ENCODE data around the gene STAT2.
"Not testable (repeated sequence)": the region's sequence is repeated elsewhere in the genome, so short reads cannot be mapped to it uniquely, and the experiment has no call there.

Gene STAT2

DNA sequence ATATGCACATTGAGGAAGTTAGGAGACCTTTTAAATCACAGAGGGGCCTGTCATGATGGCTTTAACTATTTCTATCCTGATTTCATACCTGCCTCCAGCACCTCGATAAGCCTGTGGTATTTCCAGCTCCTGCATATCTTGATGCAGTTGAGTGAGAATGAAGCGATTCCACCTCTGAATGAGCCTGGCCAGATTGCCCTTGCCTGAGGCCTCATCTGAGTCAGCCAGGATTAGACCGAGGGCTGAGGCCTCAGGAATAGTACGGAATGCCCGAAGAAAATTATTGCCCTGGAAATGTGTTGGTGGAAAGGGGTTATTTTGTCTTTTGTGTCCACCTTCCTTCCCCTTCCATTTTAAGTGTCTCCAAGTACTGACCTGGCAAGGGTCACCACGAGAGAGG lies 35.7 kb downstream of the STAT2 start:
- H3K9ac ChIP-seq (ENCODE audit: low read depth, low read length): no peak overlapping the region
- no peaks in the 10 kb centered on the region for H3K79me2 ChIP-seq (ENCODE audit: insufficient read depth, low read length)
- no peaks in the 10 kb centered on the region for H3K27me3 ChIP-seq (ENCODE audit: insufficient read depth, low read length, poor library complexity)
- no peak for ATAC-seq (ENCODE audit: insufficient read depth, low read depth)
- no peaks in the 10 kb centered on the region for H3K4me1 ChIP-seq (ENCODE audit: insufficient read depth, low read length)
- H3K36me3 ChIP-seq (ENCODE audit: insufficient read depth, low read length): peaks cover 75% of the 10 kb centered on the region
- DNase-seq: no peak
- H3K27ac ChIP-seq (ENCODE audit: low read length): no peak overlapping the region
- H3K4me3 ChIP-seq (ENCODE audit: low read depth in 1 of 2, low read length in 2 of 2): no peak overlapping the region
- H2AFZ ChIP-seq (ENCODE audit: low read depth, low read length): no peak overlapping the region
- TF ChIP-seq, protein P1, sequence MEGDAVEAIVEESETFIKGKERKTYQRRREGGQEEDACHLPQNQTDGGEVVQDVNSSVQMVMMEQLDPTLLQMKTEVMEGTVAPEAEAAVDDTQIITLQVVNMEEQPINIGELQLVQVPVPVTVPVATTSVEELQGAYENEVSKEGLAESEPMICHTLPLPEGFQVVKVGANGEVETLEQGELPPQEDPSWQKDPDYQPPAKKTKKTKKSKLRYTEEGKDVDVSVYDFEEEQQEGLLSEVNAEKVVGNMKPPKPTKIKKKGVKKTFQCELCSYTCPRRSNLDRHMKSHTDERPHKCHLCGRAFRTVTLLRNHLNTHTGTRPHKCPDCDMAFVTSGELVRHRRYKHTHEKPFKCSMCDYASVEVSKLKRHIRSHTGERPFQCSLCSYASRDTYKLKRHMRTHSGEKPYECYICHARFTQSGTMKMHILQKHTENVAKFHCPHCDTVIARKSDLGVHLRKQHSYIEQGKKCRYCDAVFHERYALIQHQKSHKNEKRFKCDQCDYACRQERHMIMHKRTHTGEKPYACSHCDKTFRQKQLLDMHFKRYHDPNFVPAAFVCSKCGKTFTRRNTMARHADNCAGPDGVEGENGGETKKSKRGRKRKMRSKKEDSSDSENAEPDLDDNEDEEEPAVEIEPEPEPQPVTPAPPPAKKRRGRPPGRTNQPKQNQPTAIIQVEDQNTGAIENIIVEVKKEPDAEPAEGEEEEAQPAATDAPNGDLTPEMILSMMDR (IDR thresholded peaks at IDR 0.05; ENCODE audit: borderline replicate concordance, extremely low read depth, low read length, poor library complexity, severe bottlenecking): no peak
- no peak for TF ChIP-seq EZH2 (IDR thresholded peaks at IDR 0.05; ENCODE audit: borderline replicate concordance, low read depth, low read length, severe bottlenecking)
- no peak overlapping the region for H3K4me2 ChIP-seq (ENCODE audit: insufficient read depth, low read length)
- H3K9me3 ChIP-seq (ENCODE audit: insufficient read depth, low read length, severe bottlenecking): no peaks in the 10 kb centered on the region
- H4K20me1 ChIP-seq (ENCODE audit: insufficient read depth, low read length): no peaks in the 10 kb centered on the region

DNA sequence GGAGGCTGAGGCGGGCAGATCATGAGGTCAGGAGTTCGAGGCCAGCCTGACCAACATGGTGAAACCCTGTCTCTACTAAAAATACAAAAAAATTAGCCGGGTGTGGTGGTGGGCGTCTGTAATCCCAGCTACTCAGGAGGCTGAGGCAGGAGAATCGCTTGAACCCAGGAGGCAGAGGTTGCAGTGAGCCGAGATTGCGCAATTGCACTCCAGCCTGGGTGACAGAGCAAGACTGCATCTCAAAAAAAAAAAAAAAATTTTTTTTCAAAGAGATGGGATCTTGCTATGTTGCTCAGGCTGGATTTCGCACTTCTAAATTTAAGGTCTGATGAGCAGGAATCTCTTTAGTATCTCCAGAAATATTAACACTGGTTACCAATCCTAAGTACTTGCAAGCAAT lies 38.3 kb downstream of the STAT2 start:
- H2AFZ ChIP-seq (ENCODE audit: low read depth, low read length); H4K20me1 ChIP-seq (ENCODE audit: insufficient read depth, low read length); H3K79me2 ChIP-seq (ENCODE audit: insufficient read depth, low read length); H3K9me3 ChIP-seq (ENCODE audit: insufficient read depth, low read length, severe bottlenecking); ATAC-seq (ENCODE audit: insufficient read depth, low read depth); H3K4me3 ChIP-seq (ENCODE audit: low read depth in 1 of 2, low read length in 2 of 2); DNase-seq; H3K27me3 ChIP-seq (ENCODE audit: insufficient read depth, low read length, poor library complexity); H3K9ac ChIP-seq (ENCODE audit: low read depth, low read length); H3K4me2 ChIP-seq (ENCODE audit: insufficient read depth, low read length); H3K4me1 ChIP-seq (ENCODE audit: insufficient read depth, low read length); H3K27ac ChIP-seq (ENCODE audit: low read length): not testable (repeated sequence)
- peaks cover 69% of the 10 kb centered on the region for H3K36me3 ChIP-seq (ENCODE audit: insufficient read depth, low read length)

DNA sequence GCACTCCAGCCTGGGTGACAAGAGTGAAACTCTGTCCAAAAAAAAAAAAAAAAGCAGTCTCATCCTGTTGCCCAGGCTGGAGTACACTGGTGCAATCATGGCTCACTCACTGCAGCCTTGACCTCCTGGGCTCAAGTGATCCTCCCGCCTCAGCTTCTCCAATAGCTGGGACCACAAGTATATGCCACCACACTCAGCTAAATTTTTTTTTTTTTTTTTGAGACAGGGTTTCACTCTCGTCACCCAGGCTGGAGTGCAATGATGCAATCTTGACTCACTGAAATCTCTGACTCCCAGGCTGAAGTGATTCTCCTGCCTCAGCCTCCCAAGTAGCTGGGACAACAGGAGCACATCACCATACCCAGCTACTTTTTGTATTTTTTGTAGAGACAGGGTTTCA lies 38.9 kb downstream of the STAT2 start:
- no peak overlapping the region for H3K9ac ChIP-seq (ENCODE audit: low read depth, low read length)
- no peaks in the 10 kb centered on the region for H4K20me1 ChIP-seq (ENCODE audit: insufficient read depth, low read length)
- H3K79me2 ChIP-seq (ENCODE audit: insufficient read depth, low read length): no peaks in the 10 kb centered on the region
- H3K27me3 ChIP-seq (ENCODE audit: insufficient read depth, low read length, poor library complexity): no peaks in the 10 kb centered on the region
- no peak for TF ChIP-seq EZH2 (IDR thresholded peaks at IDR 0.05; ENCODE audit: borderline replicate concordance, low read depth, low read length, severe bottlenecking)
- TF ChIP-seq, protein P1 (IDR thresholded peaks at IDR 0.05; ENCODE audit: borderline replicate concordance, extremely low read depth, low read length, poor library complexity, severe bottlenecking): no peak
- H3K4me2 ChIP-seq (ENCODE audit: insufficient read depth, low read length): no peak overlapping the region
- H2AFZ ChIP-seq (ENCODE audit: low read depth, low read length): no peak overlapping the region
- peaks cover 63% of the 10 kb centered on the region for H3K36me3 ChIP-seq (ENCODE audit: insufficient read depth, low read length)
- H3K4me3 ChIP-seq (ENCODE audit: low read depth in 1 of 2, low read length in 2 of 2): no peak overlapping the region
- no peak overlapping the region for H3K27ac ChIP-seq (ENCODE audit: low read length)
- peaks cover 11% of the 10 kb centered on the region for H3K4me1 ChIP-seq (ENCODE audit: insufficient read depth, low read length)
- DNase-seq: no peak
- ATAC-seq (ENCODE audit: insufficient read depth, low read depth): no peak
- H3K9me3 ChIP-seq (ENCODE audit: insufficient read depth, low read length, severe bottlenecking): no peaks in the 10 kb centered on the region

DNA sequence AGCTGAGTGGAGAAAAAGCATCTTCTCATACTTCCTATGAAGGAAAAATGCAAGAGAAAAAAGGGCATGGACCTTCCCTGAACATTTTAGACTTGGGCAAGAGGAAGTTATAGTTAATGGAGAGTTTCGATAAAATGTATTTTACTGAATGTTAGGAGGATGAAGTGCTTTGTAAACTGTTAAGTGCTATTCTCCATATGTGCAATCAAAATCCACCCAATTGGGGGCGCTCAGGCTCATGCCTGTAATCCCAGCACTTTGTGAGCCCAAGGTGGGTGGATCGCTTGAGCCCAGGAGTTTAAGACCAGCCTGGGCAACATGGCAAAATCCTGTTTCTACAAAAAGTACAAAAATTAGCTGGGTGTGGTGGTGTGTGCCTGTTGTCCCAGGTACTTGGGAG lies 42.2 kb downstream of the STAT2 start:
- TF ChIP-seq, protein P1 (IDR thresholded peaks at IDR 0.05; ENCODE audit: borderline replicate concordance, extremely low read depth, low read length, poor library complexity, severe bottlenecking): peak; percentile 13
- TF ChIP-seq EZH2 (IDR thresholded peaks at IDR 0.05; ENCODE audit: borderline replicate concordance, low read depth, low read length, severe bottlenecking): no peak
- H3K9ac ChIP-seq (ENCODE audit: low read depth, low read length): no peak overlapping the region
- H3K4me2 ChIP-seq (ENCODE audit: insufficient read depth, low read length): no peak overlapping the region

More for the DNA sequence above, 42.2 kb downstream of the STAT2 start:
- peaks cover 42% of the 10 kb centered on the region for H3K36me3 ChIP-seq (ENCODE audit: insufficient read depth, low read length)
- H2AFZ ChIP-seq (ENCODE audit: low read depth, low read length): no peak overlapping the region
- H3K79me2 ChIP-seq (ENCODE audit: insufficient read depth, low read length): peaks cover 20% of the 10 kb centered on the region
- ATAC-seq (ENCODE audit: insufficient read depth, low read depth): no peak
- no peak overlapping the region for H3K4me3 ChIP-seq (ENCODE audit: low read depth in 1 of 2, low read length in 2 of 2)
- no peak overlapping the region for H3K27ac ChIP-seq (ENCODE audit: low read length)
- no peaks in the 10 kb centered on the region for H4K20me1 ChIP-seq (ENCODE audit: insufficient read depth, low read length)
- H3K27me3 ChIP-seq (ENCODE audit: insufficient read depth, low read length, poor library complexity): no peaks in the 10 kb centered on the region
- DNase-seq: no peak
- no peaks in the 10 kb centered on the region for H3K9me3 ChIP-seq (ENCODE audit: insufficient read depth, low read length, severe bottlenecking)
- H3K4me1 ChIP-seq (ENCODE audit: insufficient read depth, low read length): peaks cover 25% of the 10 kb centered on the region

Measured in DND-41 (cell line).